ENCODE results near the gene ICAM2. TPM values are rescaled to one million over a fixed set of nuclear protein-coding genes. Genes with fewer than 3 reads are reported as not detected.

Gene ICAM2
- total and polyA plus RNA-seq, 7 donors = 6.0 to 59.5 (median 28.5) TPM

GRCh38 chr17:64001763-64002529, 18.5 kb downstream of the ICAM2 start:
- 86 to 87% methylated on average over 14 of the region's 14 CpGs for WGBS, 2 donors
- peaks cover 0 to 17% (median 16%) of the 10 kb centered on the region in 4 donors for H3K4me1 ChIP-seq
- H3K9me3 ChIP-seq = no peaks in the 10 kb centered on the region
- H3K27ac ChIP-seq = peak overlapping the region; percentile 23 to 69 (median 28)
- H3K27me3 ChIP-seq = peaks cover 14 to 35% (median 29%) of the 10 kb centered on the region in 3 donors
- DNase-seq = peak; percentile 84
- H3K36me3 ChIP-seq = no peaks in the 10 kb centered on the region
- intact Hi-C loops (cut with DNase I) = no loop called here
- H3K4me3 ChIP-seq = no peak overlapping the region
- TF ChIP-seq CTCF (IDR thresholded peaks at IDR 0.05) (no peak), POLR2A (IDR thresholded peaks at IDR 0.05) (no peak), EP300 (IDR thresholded peaks at IDR 0.05) (no peak), POLR2AphosphoS5 (IDR thresholded peaks at IDR 0.05) (no peak)

- Histone ChIP-seq H3K36me3 (no peaks in the 10 kb centered on the region), H3K9me3 (no peaks in the 10 kb centered on the region), H3K4me1 (peaks cover 0 to 17% (median 16%) of the 10 kb centered on the region in 4 donors), H3K4me3 (no peak overlapping the region), H3K27me3 (peaks cover 14 to 40% (median 32%) of the 10 kb centered on the region in 3 donors), H3K27ac (peak overlapping the region in 2 of 4 donors; percentile 25 to 69)
- intact Hi-C loops (cut with DNase I) = no loop called here
- 85 to 91% methylated on average over 7 of the region's 7 CpGs for WGBS, 2 donors
- peak; percentile 57 for DNase-seq
- TF ChIP-seq CTCF (IDR thresholded peaks at IDR 0.05) (no peak), POLR2AphosphoS5 (IDR thresholded peaks at IDR 0.05) (no peak), EP300 (IDR thresholded peaks at IDR 0.05) (no peak), POLR2A (IDR thresholded peaks at IDR 0.05) (no peak)
Measured at GRCh38 chr17:64001091-64001579, 19.3 kb downstream of the ICAM2 start.

GRCh38 chr17:63999680-64000531, 20.5 kb downstream of the ICAM2 start:
- TF ChIP-seq CTCF (IDR thresholded peaks at IDR 0.05) = no peak
- no peak for TF ChIP-seq POLR2AphosphoS5 (IDR thresholded peaks at IDR 0.05)
- no peak for TF ChIP-seq POLR2A (IDR thresholded peaks at IDR 0.05)
- no peak for TF ChIP-seq EP300 (IDR thresholded peaks at IDR 0.05)
- peak; percentile 58 for DNase-seq

DNA sequence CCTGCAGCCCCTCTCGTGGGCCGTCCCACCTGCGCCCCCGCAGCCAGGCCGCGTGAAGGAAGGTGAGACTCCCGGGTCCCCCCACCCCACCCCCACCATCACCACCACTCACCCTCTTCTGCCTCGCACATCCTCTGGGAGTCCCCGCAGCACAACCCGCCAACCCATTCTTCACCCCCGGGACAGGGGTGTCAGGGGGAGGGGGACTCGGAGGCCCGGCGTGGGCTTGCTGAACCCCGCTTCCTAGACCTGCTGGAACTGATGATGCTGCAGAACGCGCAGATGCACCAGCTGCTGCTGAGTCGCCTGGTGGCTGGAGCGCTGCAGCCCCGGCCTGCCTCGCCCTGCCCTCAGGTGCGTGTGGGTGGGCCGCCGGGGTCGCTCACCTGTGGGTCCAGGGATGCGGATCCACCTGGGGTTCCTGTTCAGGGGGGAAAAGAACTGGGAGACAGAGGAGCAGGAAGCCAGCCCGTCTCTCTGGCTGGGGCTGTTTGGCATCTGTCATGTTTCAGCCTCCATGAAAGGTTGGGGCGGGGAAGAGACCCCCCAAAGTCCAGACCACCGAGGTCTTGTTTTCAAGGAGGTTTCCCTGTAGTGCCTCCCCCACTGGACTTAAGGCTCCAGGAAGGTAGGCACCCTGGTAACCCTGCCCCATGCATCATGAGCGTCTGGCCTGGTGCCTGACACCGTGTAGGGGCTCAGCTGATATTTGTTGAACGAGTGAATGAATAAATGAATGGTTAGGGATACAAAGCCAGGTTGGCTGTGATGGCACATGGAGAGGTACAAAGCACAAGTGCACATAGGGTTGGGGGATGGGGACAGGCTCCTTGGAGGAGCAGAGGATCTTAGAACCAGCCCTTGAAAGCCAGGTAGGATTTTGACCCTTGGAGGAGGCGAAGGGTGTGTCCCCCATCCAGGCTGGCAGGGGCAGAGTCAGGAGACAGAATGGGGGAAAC, 21.4 kb downstream of the ICAM2 start:
- Histone ChIP-seq H3K27me3 (peaks cover 14 to 40% (median 32%) of the 10 kb centered on the region in 3 donors), H3K4me3 (peak overlapping the region; percentile 32 to 56 (median 50)), H3K36me3 (no peaks in the 10 kb centered on the region), H3K4me1 (peaks cover 0 to 17% (median 16%) of the 10 kb centered on the region in 4 donors), H3K9me3 (no peaks in the 10 kb centered on the region), H3K27ac (peak overlapping the region in 1 of 4 donors; percentile 25)
- TF ChIP-seq POLR2AphosphoS5 (IDR thresholded peaks at IDR 0.05) (no peak), EP300 (IDR thresholded peaks at IDR 0.05) (no peak), POLR2A (IDR thresholded peaks at IDR 0.05) (no peak), CTCF (IDR thresholded peaks at IDR 0.05) (no peak)
- intact Hi-C loops (cut with DNase I) = no loop called here
- peak; percentile 62 for DNase-seq
- WGBS, 2 donors = 15 to 17% methylated on average over 33 of the region's 33 CpGs

More at GRCh38 chr17:63999680-64000531, 20.5 kb downstream of the ICAM2 start:
- intact Hi-C loops (cut with DNase I) = no loop called here
- Histone ChIP-seq H3K27ac (no peak overlapping the region), H3K36me3 (no peaks in the 10 kb centered on the region), H3K27me3 (peaks cover 14 to 40% (median 32%) of the 10 kb centered on the region in 3 donors), H3K4me1 (peaks cover 0 to 17% (median 16%) of the 10 kb centered on the region in 4 donors), H3K4me3 (no peak overlapping the region), H3K9me3 (no peaks in the 10 kb centered on the region)
- WGBS, 2 donors = 73 to 87% methylated on average over 25 of the region's 25 CpGs

Measured in sigmoid colon (tissue), 7 donors.